ENCODE data around the gene TRMT2A. TPM values are rescaled to one million over a fixed set of nuclear protein-coding genes. Genes with fewer than 3 reads are reported as not detected.

TRMT2A gene
- polyA plus RNA-seq, 1 of the 3 experiments (the other 2 are of a cell fraction), result 54.6 TPM

GRCh38 chr22:20086763-20087162, 30.3 kb downstream of the TRMT2A start:
- Histone ChIP-seq H3K36me3 (replicated peaks in 1 of 2; ENCODE audit: control insufficient read depth in 1 of 2, insufficient read depth in 2 of 2, low read length in 1 of 2) (peaks cover 59 to 63% of the 10 kb centered on the region in 2 experiments), H3K9me3 (no peaks in the 10 kb centered on the region), H3K9me2 (no peaks in the 10 kb centered on the region), H3K27ac (ENCODE audit: low read depth in 2 of 2, low read length in 1 of 2) (no peak overlapping the region), H3K4me1 (ENCODE audit: control insufficient read depth in 1 of 2, insufficient read depth in 2 of 2, low read depth in 1 of 2, low read length in 1 of 2) (peaks cover 7 to 16% of the 10 kb centered on the region in 2 experiments; a peak in 1 of 4 replicates), H3K4me3 (ENCODE audit: low read depth in 2 of 2, low read length in 1 of 2) (no peak overlapping the region), H3K27me3 (ENCODE audit: insufficient read depth) (no peaks in the 10 kb centered on the region), H2AFZ (ENCODE audit: low read depth) (no peak overlapping the region), H4K20me1 (ENCODE audit: insufficient read depth) (peaks cover 66% of the 10 kb centered on the region), H3K9ac (no peak overlapping the region), H3F3A (replicated peaks; ENCODE audit: insufficient read depth) (peaks cover 2% of the 10 kb centered on the region), H3K79me2 (ENCODE audit: insufficient read depth) (peaks cover 84% of the 10 kb centered on the region), H3K4me2 (no peak overlapping the region)
- TF ChIP-seq POLR2AphosphoS5 (IDR thresholded peaks at IDR 0.05; ENCODE audit: low read depth, low read length), result no peak
- no peak for TF ChIP-seq GATA2 (CRISPR knock-in tag; IDR thresholded peaks at IDR 0.05)
- TF ChIP-seq SIN3A (IDR thresholded peaks at IDR 0.05; ENCODE audit: borderline replicate concordance, low read depth, low read length), result no peak
- no peak for TF ChIP-seq CHD2 (IDR thresholded peaks at IDR 0.05; ENCODE audit: low read length, partially characterized antibody)
- no peak for TF ChIP-seq REST (IDR thresholded peaks at IDR 0.05; ENCODE audit: low read depth, low read length)
- TF ChIP-seq MEF2A (IDR thresholded peaks at IDR 0.05; ENCODE audit: borderline replicate concordance, low read depth), result no peak
- no peak for TF ChIP-seq TEAD4 (IDR thresholded peaks at IDR 0.05; ENCODE audit: borderline replicate concordance, insufficient read depth)
- TF ChIP-seq IRF3 (IDR thresholded peaks at IDR 0.05; ENCODE audit: low read depth, low read length), result no peak
- TF ChIP-seq FOXJ3 (CRISPR knock-in tag; IDR thresholded peaks at IDR 0.05), result no peak
- 100% methylated on average over 5 of the region's 5 CpGs for WGBS (ENCODE audit: low lambda C conversion rate)
- POLR2A ChIA-PET, result no interaction called here
- DNase-seq, result no peak
- CTCF ChIA-PET, result interaction anchor here (1.2 to 1.4 kb wide), 2 partner anchors 74 to 133 kb away, joined by 3 read pairs; no protein-coding TSS in a partner anchor

GRCh38 chr22:20086101-20086599, 30.9 kb downstream of the TRMT2A start:
- DNase-seq, result no peak
- ChIA-PET POLR2A (no interaction called here), CTCF (interaction anchor here (1.1 to 2.2 kb wide), 4 partner anchors 8 to 133 kb away, joined by 3 to 10 read pairs (median 4); partner anchors contain the start of gene RANBP1)
- Histone ChIP-seq H3K9me2 (no peaks in the 10 kb centered on the region), H3K79me2 (ENCODE audit: insufficient read depth) (peaks cover 84% of the 10 kb centered on the region), H3K27ac (ENCODE audit: low read depth in 2 of 2, low read length in 1 of 2) (no peak overlapping the region), H3K27me3 (ENCODE audit: insufficient read depth) (no peaks in the 10 kb centered on the region), H3K9ac (no peak overlapping the region), H3K9me3 (no peaks in the 10 kb centered on the region), H3K4me2 (no peak overlapping the region), H3K4me1 (ENCODE audit: control insufficient read depth in 1 of 2, insufficient read depth in 2 of 2, low read depth in 1 of 2, low read length in 1 of 2) (peaks cover 7 to 22% of the 10 kb centered on the region in 2 experiments; a peak in 1 of 4 replicates), H3K36me3 (replicated peaks in 1 of 2; ENCODE audit: control insufficient read depth in 1 of 2, insufficient read depth in 2 of 2, low read length in 1 of 2) (peaks cover 52 to 57% of the 10 kb centered on the region in 2 experiments), H2AFZ (ENCODE audit: low read depth) (no peak overlapping the region), H3F3A (replicated peaks; ENCODE audit: insufficient read depth) (peaks cover 2% of the 10 kb centered on the region), H4K20me1 (ENCODE audit: insufficient read depth) (peaks cover 70% of the 10 kb centered on the region), H3K4me3 (ENCODE audit: low read depth in 2 of 2, low read length in 1 of 2) (no peak overlapping the region)
- TF ChIP-seq IRF3 (IDR thresholded peaks at IDR 0.05; ENCODE audit: low read depth, low read length), result no peak
- TF ChIP-seq RFX5 (IDR thresholded peaks at IDR 0.05; ENCODE audit: low read length), result no peak
- no peak for TF ChIP-seq REST (IDR thresholded peaks at IDR 0.05; ENCODE audit: low read depth, low read length)
- no peak for TF ChIP-seq USF2 (IDR thresholded peaks at IDR 0.05; ENCODE audit: borderline replicate concordance, low read depth, low read length)
- no peak for TF ChIP-seq MXI1 (IDR thresholded peaks at IDR 0.05; ENCODE audit: low read depth, low read length)
- TF ChIP-seq TEAD4 (IDR thresholded peaks at IDR 0.05; ENCODE audit: borderline replicate concordance, insufficient read depth), result no peak
- 98% methylated on average over 24 of the region's 24 CpGs for WGBS (ENCODE audit: low lambda C conversion rate)

Measured in SK-N-SH (cell line).